Ishikawa (cell line): ENCODE results near the gene C6orf132.

ENCODE experiments used
- CEBPB ChIP-seq: IDR thresholded peaks from 2 replicates; pipeline ENCODE4 v1.6.1; 2012
- CREB1 ChIP-seq: IDR thresholded peaks from 2 replicates; pipeline ENCODE4 v1.6.1; 2012; ENCODE audit warnings: low read depth
- EGR1 ChIP-seq: IDR thresholded peaks from 2 replicates; pipeline ENCODE4 v1.6.1; 2012
- EP300 ChIP-seq: IDR thresholded peaks from 2 replicates; pipeline ENCODE4 v1.6.1; 2012; ENCODE audit warnings: borderline replicate concordance
- FOXM1 ChIP-seq: IDR thresholded peaks from 2 replicates; pipeline ENCODE4 v1.6.1; 2012; ENCODE audit warnings: low read depth, borderline replicate concordance
- NFIC ChIP-seq: IDR thresholded peaks from 2 replicates; pipeline ENCODE4 v1.6.1; 2012
- RAD21 ChIP-seq: IDR thresholded peaks from 2 replicates; pipeline ENCODE4 v1.6.1; 2012; ENCODE audit warnings: low read depth
- TAF1 ChIP-seq: IDR thresholded peaks from 2 replicates; pipeline ENCODE4 v1.6.1; 2012; ENCODE audit warnings: low read depth, mild to moderate bottlenecking
- TCF12 ChIP-seq: IDR thresholded peaks from 2 replicates; pipeline ENCODE4 v1.6.1; 2012; ENCODE audit warnings: low read depth
- TEAD4 ChIP-seq: IDR thresholded peaks from 2 replicates; pipeline ENCODE4 v1.6.1; 2012
- YY1 ChIP-seq: IDR thresholded peaks from 2 replicates; pipeline ENCODE4 v1.6.1; 2012; ENCODE audit warnings: low read depth
- ZBTB7A ChIP-seq: IDR thresholded peaks from 2 replicates; pipeline ENCODE4 v1.6.1; 2012; ENCODE audit warnings: low read depth
- TF ChIP-seq, protein P1 (sequence below): IDR thresholded peaks from 2 replicates; pipeline ENCODE4 v1.6.1; 2012
- TF ChIP-seq, protein P2 (sequence below): IDR thresholded peaks from 2 replicates; pipeline ENCODE4 v1.6.1; 2012
- TF ChIP-seq, protein P3 (sequence below): IDR thresholded peaks from 2 replicates; pipeline ENCODE4 v1.6.1; 2012; ENCODE audit warnings: low read depth, mild to moderate bottlenecking

Gene C6orf132

DNA sequence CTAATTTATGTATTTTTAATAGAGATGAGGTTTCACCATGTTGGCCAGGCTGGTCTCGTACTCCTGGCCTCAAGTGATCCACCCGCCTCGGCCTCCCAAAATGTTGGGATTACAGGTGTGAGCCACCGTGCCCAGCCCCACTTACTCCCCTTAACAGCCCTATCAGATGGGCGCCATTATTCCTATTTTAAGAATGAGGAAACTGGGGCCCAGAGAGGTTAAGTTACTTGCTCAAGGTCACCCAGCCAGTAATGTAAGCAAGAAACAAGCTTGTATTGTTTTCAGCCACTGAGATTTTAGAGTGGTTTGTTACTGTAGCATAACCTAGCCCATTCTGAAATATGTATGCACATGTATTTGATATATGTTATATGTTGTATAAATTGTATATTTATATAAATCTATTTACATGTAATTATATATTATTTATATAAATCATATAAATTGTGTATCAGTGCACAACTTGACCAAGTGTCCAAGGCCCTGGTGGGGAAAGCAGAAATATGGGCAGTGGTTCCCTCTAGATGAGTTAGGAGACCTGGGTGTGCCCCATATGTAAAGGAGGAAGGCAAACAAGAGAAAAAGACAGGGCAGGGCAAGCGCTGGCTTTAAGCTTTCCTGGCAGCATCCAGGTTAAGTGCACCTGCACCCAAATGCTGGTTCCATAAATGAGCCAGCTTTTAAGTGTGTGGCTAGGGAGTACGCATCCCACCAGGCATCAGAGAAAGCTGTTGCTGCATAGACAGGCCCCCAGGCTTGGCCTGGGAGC is 29.6 kb upstream of the C6orf132 start:
- TF ChIP-seq, protein P1, sequence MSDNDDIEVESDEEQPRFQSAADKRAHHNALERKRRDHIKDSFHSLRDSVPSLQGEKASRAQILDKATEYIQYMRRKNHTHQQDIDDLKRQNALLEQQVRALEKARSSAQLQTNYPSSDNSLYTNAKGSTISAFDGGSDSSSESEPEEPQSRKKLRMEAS = no peak
- TF ChIP-seq RAD21 (no peak), NFIC (no peak), FOXM1 (no peak), EP300 (no peak), CREB1 (no peak), TAF1 (no peak), ZBTB7A (no peak)
- TF ChIP-seq, protein P2, sequence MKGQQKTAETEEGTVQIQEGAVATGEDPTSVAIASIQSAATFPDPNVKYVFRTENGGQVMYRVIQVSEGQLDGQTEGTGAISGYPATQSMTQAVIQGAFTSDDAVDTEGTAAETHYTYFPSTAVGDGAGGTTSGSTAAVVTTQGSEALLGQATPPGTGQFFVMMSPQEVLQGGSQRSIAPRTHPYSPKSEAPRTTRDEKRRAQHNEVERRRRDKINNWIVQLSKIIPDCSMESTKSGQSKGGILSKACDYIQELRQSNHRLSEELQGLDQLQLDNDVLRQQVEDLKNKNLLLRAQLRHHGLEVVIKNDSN = no peak

DNA sequence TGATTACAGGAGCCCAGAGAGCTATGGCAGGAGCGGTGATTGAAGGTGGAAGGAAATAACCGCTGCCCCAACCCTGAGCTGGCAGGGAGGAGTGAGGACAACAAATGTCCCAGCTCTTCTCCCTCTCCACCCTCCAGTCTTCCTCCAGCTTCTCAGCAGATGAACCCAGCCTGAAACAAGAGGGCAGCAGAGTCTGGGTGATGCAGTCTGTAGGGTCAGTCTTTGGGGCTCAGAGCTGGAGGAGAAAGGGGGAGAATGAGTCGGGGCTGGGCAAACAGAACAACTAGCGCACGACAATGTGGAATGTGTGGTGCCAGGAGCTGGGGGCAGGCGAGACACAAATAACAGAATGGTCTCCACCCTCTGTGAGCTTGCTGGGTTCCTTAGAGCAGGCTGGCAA is 26.2 kb upstream of the C6orf132 start:
- TF ChIP-seq TCF12 (no peak), EP300 (no peak), TEAD4 (no peak), RAD21 (no peak; the same call in 1 of the 2 replicates), CEBPB (no peak), CREB1 (no peak), EGR1 (no peak), TAF1 (no peak), NFIC (no peak), FOXM1 (no peak), YY1 (no peak), ZBTB7A (no peak)
- TF ChIP-seq, protein P2 = no peak
- TF ChIP-seq, protein P3, sequence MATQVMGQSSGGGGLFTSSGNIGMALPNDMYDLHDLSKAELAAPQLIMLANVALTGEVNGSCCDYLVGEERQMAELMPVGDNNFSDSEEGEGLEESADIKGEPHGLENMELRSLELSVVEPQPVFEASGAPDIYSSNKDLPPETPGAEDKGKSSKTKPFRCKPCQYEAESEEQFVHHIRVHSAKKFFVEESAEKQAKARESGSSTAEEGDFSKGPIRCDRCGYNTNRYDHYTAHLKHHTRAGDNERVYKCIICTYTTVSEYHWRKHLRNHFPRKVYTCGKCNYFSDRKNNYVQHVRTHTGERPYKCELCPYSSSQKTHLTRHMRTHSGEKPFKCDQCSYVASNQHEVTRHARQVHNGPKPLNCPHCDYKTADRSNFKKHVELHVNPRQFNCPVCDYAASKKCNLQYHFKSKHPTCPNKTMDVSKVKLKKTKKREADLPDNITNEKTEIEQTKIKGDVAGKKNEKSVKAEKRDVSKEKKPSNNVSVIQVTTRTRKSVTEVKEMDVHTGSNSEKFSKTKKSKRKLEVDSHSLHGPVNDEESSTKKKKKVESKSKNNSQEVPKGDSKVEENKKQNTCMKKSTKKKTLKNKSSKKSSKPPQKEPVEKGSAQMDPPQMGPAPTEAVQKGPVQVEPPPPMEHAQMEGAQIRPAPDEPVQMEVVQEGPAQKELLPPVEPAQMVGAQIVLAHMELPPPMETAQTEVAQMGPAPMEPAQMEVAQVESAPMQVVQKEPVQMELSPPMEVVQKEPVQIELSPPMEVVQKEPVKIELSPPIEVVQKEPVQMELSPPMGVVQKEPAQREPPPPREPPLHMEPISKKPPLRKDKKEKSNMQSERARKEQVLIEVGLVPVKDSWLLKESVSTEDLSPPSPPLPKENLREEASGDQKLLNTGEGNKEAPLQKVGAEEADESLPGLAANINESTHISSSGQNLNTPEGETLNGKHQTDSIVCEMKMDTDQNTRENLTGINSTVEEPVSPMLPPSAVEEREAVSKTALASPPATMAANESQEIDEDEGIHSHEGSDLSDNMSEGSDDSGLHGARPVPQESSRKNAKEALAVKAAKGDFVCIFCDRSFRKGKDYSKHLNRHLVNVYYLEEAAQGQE = no peak
- TF ChIP-seq, protein P1 = no peak

DNA sequence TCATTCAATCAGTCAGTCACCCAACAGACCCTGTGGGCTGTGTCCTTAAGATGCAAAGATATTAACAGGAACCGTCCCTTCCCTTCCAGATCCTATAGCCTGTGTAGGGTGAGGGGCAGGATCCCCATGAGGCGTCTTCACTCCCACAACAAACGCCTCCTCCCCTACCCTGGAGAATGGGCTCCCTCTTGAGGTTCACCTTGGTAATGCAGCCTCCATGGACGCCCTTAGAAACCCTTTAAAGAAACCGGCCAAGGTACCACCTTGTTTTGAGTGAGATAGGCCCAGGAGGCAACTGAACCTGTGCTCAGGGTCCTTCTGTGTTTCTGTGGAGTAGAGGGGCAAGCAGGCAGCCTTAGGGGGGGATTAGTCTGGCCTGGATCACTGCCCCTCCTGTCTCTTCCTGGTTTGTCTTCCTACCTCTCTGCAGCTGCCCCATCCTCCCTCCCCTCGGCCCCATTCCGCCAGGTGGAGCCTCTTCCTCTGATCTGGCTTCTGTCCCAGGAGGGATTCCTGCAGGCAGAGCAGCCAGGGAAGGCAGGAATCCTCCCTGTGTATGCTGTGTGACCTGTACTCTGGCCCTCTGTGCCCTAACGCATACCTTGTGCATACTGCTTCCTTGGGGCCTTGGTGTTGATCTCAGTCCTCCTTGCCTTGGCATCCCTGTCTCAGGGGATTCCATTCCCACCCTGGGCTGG is 24.2 kb upstream of the C6orf132 start:
- TF ChIP-seq RAD21 (peak; percentile 95), ZBTB7A (no peak)

DNA sequence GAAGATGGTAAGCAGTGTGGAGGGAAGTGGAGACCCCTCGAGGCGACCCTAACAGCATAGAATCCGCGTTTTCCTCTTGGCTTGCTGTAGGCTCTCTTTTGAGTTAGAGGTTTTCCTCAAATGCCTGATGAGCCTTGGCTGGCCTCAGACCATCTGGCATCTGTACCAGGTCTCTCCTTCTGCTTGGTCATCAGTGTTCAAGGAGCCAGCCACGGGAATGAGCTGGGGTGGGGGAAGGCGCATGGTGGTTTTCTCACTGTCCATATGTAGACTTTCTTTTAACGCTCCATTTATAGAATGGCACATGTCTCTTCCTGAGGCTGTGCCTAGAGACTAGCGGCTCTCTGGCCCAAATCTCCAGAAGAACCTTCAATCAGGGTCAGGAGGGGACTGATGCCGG is 22.6 kb upstream of the C6orf132 start:
- no peak for TF ChIP-seq CEBPB
- TF ChIP-seq RAD21 = no peak
- no peak for TF ChIP-seq CREB1
- TF ChIP-seq TCF12 = no peak
- no peak for TF ChIP-seq EP300
- TF ChIP-seq, protein P3 = no peak
- no peak for TF ChIP-seq YY1
- TF ChIP-seq, protein P1 = no peak
- TF ChIP-seq FOXM1 = no peak
- TF ChIP-seq EGR1 = no peak
- TF ChIP-seq TEAD4 = no peak

DNA sequence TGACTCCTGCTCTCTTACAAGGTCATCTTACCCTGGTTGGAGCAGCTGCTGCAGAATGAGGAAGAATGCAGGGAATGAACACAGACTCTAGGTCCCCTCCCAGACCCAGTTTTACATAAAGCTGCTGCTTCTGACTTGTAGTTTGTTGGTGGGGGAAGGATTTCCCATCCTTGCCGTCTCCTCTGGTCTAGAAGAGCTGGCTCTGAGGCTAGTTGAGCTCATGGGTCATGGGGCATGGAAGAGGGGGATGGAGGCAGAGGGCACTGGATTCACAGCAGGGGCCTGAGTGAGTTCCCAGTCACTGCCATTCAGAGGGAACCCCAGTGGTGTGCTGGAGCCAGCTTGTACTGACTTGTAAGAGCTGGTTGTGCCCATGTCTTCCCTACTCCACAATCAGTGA is 21.6 kb upstream of the C6orf132 start:
- TF ChIP-seq TEAD4 = no peak
- no peak for TF ChIP-seq CEBPB
- no peak for TF ChIP-seq NFIC
- no peak for TF ChIP-seq TCF12
- TF ChIP-seq FOXM1 = no peak
- no peak for TF ChIP-seq RAD21
- no peak for TF ChIP-seq YY1
- TF ChIP-seq, protein P2 = no peak
- TF ChIP-seq, protein P1 = no peak
